Cardiac ventricle fibroblast (primary cell): ENCODE measurements around the gene ZFYVE19. TPM values are rescaled to one million over a fixed set of nuclear protein-coding genes. Genes with fewer than 3 reads are reported as not detected.

Source experiments
- total RNA-seq: library from RNA; depleted of rRNA; stranded (reverse); fragments of >200 nt; gene quantifications from 2 replicates; pipeline ENCODE4 v1.2.3, GENCODE V29; 2015

Gene ZFYVE19
- total RNA-seq = 11.4 and 19.2 TPM in 2 replicates

GRCh38 chr15:40807028-40807887, at the start of gene ZFYVE19, which contains the start of gene DNAJC17:
TSS of gene ZFYVE19 (plus strand) at chr15:40807089. CDS start at chr15:40807590, 501 bp downstream.
TSS of gene DNAJC17 (minus strand) at chr15:40807473. CDS start at chr15:40807446, 27 bp downstream.

DNA sequence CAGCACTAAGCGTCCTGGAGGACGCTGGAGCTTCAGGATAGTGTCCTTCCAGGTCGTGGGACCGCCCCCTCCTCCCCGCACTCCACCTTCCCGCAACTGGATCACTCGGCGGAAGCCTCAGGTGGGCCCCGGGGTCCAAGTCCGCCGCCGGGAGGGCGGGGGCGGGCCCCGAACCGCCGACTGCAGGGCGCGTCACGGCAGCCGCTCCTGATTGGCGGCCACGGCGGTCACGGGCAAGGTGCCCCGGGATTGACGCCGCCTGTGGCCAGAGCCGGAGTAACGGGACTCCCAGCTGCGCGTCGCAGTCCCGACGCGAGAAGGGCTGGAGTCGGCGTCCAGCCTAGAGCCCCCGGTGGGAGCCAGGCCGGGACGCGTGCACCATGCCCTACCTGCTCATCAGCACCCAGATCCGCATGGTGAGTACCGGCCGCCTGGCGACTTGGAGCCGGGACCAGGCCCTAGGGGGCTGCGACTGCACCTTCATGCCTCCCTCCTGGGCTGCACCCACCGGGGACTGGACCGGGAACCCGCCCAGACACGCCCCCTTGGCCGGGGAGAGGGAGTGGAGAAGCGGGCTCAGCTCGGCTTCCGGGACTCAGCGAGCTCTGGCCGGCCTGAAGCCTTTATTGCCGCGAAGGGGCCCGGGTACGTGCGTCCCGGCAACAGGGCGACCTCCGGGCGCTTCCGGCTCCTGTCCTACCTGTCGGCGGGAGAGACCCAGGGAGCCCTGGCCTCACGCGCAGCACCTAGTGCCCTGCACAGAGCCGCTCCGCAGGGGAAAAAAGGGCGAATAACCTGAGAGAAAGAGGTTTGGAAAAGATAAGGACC, 42.9 kb upstream of the ZFYVE19 start, which contains the start of gene GCHFR:
GCHFR (plus strand) TSS at position 268 of the 828 bp plus-strand sequence; CDS start at position 381, 113 bp downstream.

DNA sequence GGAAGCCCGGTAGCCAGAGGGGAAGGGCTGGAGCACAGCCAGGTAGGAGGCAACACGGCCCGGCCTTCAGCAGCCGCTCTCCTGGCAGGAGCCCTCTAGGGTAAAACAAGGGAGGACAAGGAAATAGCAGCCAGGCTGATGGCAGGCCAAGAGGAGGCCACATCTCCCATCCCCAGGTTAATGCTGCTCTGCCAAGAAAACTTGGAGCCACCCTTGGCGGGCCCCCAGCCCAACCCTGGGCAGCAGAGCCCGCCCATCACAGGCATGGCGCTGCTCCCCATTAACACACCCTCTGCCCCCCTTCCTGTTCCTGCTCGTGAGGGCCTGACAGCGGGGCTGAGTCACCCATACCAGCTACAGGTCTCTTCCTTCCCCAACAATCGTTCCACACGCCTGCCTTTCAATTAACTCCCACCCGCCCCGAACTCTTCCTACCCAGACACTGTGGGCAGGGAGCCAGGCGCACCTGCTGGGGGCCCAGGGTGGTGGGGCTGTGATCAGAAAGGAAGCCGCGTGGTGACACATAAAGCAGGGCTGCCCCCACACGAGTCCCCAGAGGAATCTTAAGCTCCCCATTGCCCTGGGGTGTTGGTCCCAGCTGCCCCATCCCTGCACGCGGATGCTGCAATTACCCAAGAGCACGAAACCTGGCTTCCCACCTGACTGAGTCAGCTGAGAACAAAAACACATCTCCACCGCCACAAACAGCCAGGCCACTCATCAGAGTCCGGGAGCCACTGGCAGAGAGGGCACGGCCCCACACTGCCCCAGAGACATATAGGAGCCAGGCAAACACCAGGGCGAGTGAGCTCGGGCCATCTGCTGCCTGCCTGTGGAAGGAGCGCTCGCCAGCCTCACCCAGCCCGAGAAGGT, 37.4 kb upstream of the ZFYVE19 start, which contains the start of gene C15orf62:
C15orf62 (plus strand) TSS at position 707 of the 873 bp plus-strand sequence. CDS start 516 bp downstream, outside the sequence.

GRCh38 chr15:40828447-40829036, 21.7 kb downstream of the ZFYVE19 start, which contains the start of gene PPP1R14D:
TSS of gene PPP1R14D (minus strand) at chr15:40828708. CDS start at chr15:40828641, 67 bp downstream.

GRCh38 chr15:40843885-40844695, 37.2 kb downstream of the ZFYVE19 start, which contains the start of gene SPINT1:
TSS of gene SPINT1 (plus strand) at chr15:40844048. CDS start at chr15:40844555, 507 bp downstream.

Other genes with a start within 250 kb of the ZFYVE19 start
- gene CCDC32, start 242.0 kb upstream of the ZFYVE19 start, total RNA-seq = 17.5 and 17.6 TPM in 2 replicates
- 6.0 and 7.8 TPM in 2 replicates for gene RPUSD2, start 237.8 kb upstream of the ZFYVE19 start, total RNA-seq
- 1.1 and 1.2 TPM in 2 replicates for gene KNL1, start 212.8 kb upstream of the ZFYVE19 start, total RNA-seq
- 1.7 and 2.7 TPM in 2 replicates for gene RAD51, start 111.9 kb upstream of the ZFYVE19 start, total RNA-seq
- 20.5 and 20.9 TPM in 2 replicates for gene RMDN3, start 51.8 kb upstream of the ZFYVE19 start, total RNA-seq
- gene GCHFR, start 43.0 kb upstream of the ZFYVE19 start, total RNA-seq = 5.8 and 10.8 TPM in 2 replicates
- 0.05 and 0.25 TPM in 2 replicates for gene C15orf62, start 37.1 kb upstream of the ZFYVE19 start, total RNA-seq
- 17.0 and 43.3 TPM in 2 replicates for gene DNAJC17, start 384 bp downstream of the ZFYVE19 start, total RNA-seq
- not detected in 2 replicates for gene PPP1R14D, start 21.6 kb downstream of the ZFYVE19 start, total RNA-seq
- 0.24 and 0.25 TPM in 2 replicates for gene SPINT1, start 37.0 kb downstream of the ZFYVE19 start, total RNA-seq
- gene RHOV, start 67.1 kb downstream of the ZFYVE19 start, total RNA-seq = not detected in 2 replicates
- 23.6 and 23.9 TPM in 2 replicates for gene VPS18, start 87.4 kb downstream of the ZFYVE19 start, total RNA-seq
- 3.1 and 3.3 TPM in 2 replicates for gene DLL4, start 122.3 kb downstream of the ZFYVE19 start, total RNA-seq
- gene CHAC1, start 146.4 kb downstream of the ZFYVE19 start, total RNA-seq = 4.2 and 6.1 TPM in 2 replicates